ENCODE measurements around the gene CSTPP1. TPM values are rescaled to one million over a fixed set of nuclear protein-coding genes. Genes with fewer than 3 reads are reported as not detected.

Gene CSTPP1
- total RNA-seq, 2 donors from 2014 or later = 23.4 to 27.6 TPM

DNA sequence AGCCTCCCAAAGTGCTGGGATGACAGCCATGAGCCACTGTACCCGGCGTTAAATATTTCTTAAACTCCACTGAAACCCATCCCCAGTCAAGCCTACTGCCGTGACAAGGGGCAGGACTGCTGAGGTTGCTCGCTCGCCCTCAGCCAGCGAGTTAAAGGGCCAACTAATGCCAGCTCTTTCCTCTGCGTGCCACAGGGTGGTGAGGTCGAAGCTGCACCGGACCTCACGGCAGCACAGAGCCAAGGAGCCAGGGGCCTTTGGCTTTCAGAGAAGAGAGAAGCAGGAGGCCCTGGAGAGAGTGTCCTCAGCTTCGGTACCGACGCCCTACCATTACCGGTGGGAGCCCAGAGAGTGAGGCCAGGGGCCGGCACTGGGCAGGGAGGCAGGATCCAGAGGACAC, 227.3 kb downstream of the CSTPP1 start:
- Histone ChIP-seq H3K4me3 (no peak overlapping the region), H3K36me3 (peaks cover 51% of the 10 kb centered on the region), H3K9me3 (no peaks in the 10 kb centered on the region), H3K4me1 (ENCODE audit: control insufficient read depth in 1 of 2, low read depth in 2 of 2) (peaks cover 0 to 11% of the 10 kb centered on the region in 2 donors), H3K27me3 (replicated peaks; ENCODE audit: insufficient read depth) (no peaks in the 10 kb centered on the region), H3K27ac (no peak overlapping the region)
- ATAC-seq (ENCODE audit: insufficient number of reproducible peaks, low FRiP score, low read depth) (no peak), DNase-seq (ENCODE audit: low spot score) (no peak)
- TF ChIP-seq, protein P1, sequence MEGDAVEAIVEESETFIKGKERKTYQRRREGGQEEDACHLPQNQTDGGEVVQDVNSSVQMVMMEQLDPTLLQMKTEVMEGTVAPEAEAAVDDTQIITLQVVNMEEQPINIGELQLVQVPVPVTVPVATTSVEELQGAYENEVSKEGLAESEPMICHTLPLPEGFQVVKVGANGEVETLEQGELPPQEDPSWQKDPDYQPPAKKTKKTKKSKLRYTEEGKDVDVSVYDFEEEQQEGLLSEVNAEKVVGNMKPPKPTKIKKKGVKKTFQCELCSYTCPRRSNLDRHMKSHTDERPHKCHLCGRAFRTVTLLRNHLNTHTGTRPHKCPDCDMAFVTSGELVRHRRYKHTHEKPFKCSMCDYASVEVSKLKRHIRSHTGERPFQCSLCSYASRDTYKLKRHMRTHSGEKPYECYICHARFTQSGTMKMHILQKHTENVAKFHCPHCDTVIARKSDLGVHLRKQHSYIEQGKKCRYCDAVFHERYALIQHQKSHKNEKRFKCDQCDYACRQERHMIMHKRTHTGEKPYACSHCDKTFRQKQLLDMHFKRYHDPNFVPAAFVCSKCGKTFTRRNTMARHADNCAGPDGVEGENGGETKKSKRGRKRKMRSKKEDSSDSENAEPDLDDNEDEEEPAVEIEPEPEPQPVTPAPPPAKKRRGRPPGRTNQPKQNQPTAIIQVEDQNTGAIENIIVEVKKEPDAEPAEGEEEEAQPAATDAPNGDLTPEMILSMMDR (IDR thresholded peaks at IDR 0.05) = no peak

DNA sequence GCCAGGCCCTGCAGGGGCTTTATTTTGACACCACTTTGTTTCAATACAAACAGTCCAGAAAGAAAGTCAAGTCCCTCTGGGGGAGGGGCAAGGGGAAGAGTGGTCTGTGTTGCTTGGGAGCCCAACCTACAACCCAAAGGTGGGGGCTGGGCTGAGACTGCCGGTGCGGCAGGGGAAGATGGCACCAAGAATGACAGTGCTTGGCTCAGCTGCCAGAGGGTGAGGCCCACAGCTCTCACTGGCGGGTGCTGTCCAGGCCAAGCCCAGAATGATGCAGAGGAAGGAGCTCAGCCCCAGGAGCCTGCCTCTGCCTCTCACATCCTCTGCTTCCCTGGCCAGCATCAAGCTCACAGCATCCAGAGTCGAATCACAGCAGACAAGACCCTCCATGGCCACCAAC, 227.8 kb downstream of the CSTPP1 start:
- H3K4me3 ChIP-seq = no peak overlapping the region
- DNase-seq (ENCODE audit: low spot score) = no peak
- TF ChIP-seq, protein P1 (IDR thresholded peaks at IDR 0.05) = no peak
- no peaks in the 10 kb centered on the region for H3K9me3 ChIP-seq
- no peak overlapping the region for H3K27ac ChIP-seq
- peaks cover 0 to 11% of the 10 kb centered on the region in 2 donors for H3K4me1 ChIP-seq (ENCODE audit: control insufficient read depth in 1 of 2, low read depth in 2 of 2)
- peaks cover 55% of the 10 kb centered on the region for H3K36me3 ChIP-seq
- H3K27me3 ChIP-seq (replicated peaks; ENCODE audit: insufficient read depth) = no peaks in the 10 kb centered on the region
- no peak for ATAC-seq (ENCODE audit: insufficient number of reproducible peaks, low FRiP score, low read depth)

DNA sequence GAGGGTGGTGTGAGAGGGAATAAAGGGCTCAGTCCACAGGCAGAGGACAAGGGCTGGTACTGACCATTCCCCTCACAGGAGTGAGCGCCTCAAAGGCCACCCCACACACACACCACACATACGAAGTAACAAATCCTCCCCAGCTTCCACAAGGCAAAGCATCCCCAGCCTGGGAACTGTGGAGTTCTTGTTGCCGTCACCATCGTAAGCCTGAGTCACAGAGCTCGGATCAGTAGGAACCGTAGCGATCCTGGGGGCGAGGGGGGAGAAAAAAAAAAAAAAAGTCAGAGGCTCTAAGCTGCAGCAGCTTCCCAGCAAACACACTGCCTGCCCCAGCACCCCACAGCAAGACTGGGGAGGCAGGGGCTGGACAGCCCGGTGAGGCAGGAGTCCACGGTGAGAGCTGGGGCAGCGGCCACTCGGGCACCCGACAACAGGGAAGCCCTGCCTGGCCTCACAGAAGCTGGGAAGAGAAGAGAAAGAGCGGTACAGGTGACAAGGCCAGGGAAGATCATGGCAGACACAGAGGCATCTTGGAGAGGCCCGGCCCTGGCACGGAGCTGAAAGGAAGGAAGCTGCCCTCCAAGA, 228.8 kb downstream of the CSTPP1 start:
- DNase-seq (ENCODE audit: low spot score) (no peak), ATAC-seq (ENCODE audit: insufficient number of reproducible peaks, low FRiP score, low read depth) (no peak)
- H3K4me3 ChIP-seq = no peak overlapping the region
- H3K27ac ChIP-seq = no peak overlapping the region
- H3K4me1 ChIP-seq (ENCODE audit: control insufficient read depth in 1 of 2, low read depth in 2 of 2) = peaks cover 0 to 11% of the 10 kb centered on the region in 2 donors
- no peaks in the 10 kb centered on the region for H3K9me3 ChIP-seq
- TF ChIP-seq, protein P1 (IDR thresholded peaks at IDR 0.05) = no peak
- peaks cover 64% of the 10 kb centered on the region for H3K36me3 ChIP-seq
- no peaks in the 10 kb centered on the region for H3K27me3 ChIP-seq (replicated peaks; ENCODE audit: insufficient read depth)

DNA sequence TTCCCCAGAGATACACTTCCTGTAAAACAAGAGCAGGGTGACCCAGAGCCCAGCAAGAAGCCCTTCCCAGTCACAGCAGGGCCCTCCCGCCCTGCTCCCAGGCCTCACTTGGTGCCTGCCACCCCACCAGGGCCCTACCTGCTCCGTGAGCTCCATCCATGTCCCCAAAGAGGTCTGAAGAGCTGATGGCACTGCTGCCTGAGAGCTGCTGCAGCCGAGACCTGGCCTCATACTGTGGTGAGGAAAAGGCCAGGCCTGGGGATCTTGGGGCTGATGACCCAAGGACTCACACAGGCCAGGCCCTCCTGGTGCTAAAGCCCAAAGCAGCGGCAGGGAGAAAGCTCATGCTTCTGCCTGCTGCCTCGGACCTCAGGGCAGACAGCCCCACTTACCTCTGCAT, 229.8 kb downstream of the CSTPP1 start:
- Histone ChIP-seq H3K4me1 (ENCODE audit: control insufficient read depth in 1 of 2, low read depth in 2 of 2) (peaks cover 0 to 8% of the 10 kb centered on the region in 2 donors), H3K27me3 (replicated peaks; ENCODE audit: insufficient read depth) (no peaks in the 10 kb centered on the region), H3K4me3 (no peak overlapping the region), H3K27ac (no peak overlapping the region), H3K36me3 (peaks cover 72% of the 10 kb centered on the region), H3K9me3 (no peaks in the 10 kb centered on the region)
- TF ChIP-seq, protein P1 (IDR thresholded peaks at IDR 0.05) = no peak
- DNase-seq (ENCODE audit: low spot score) = no peak
- no peak for ATAC-seq (ENCODE audit: insufficient number of reproducible peaks, low FRiP score, low read depth)

DNA sequence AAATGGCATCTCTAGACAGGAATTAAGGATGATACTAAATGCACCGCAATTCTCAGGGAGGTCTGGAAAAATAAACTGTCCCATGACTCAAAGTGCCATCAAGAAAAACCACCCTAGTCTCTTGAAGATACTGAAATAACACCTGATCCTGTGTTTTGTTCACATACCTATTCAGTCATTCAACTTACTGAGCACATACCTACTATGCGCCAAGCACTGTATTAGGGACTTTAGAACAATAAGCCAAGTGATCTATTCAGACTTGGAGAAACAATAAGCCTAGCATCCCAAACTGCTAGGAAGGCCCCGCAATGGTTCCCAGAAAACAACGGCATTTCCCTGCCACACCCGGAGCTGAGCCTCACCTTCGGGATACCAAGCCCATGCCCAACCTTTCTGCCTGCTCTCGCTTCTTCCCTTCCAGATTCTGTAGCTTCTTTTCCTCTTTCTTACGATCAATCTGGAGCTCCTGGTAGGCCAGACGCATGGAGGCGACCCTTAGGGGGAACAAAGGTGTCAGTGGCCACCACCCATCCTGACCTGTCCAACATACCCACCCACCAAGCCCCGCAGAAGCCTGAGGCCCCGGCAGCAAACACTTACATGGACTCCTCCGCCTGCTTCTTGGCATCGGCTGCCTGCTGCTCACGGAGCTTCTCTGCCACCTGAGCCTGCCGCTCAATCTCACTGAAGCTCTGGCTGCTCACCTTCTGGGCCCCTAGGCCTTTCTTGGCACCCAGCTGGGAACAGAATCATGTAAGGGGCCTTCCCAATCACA, 234.7 kb downstream of the CSTPP1 start:
- Histone ChIP-seq H3K4me1 (ENCODE audit: control insufficient read depth in 1 of 2, low read depth in 2 of 2) (peaks cover 11 to 20% of the 10 kb centered on the region in 2 donors), H3K27ac (no peak overlapping the region), H3K36me3 (peaks cover 77% of the 10 kb centered on the region), H3K4me3 (no peak overlapping the region), H3K27me3 (replicated peaks; ENCODE audit: insufficient read depth) (no peaks in the 10 kb centered on the region), H3K9me3 (no peaks in the 10 kb centered on the region)
- no peak for ATAC-seq (ENCODE audit: insufficient number of reproducible peaks, low FRiP score, low read depth)
- TF ChIP-seq, protein P1 (IDR thresholded peaks at IDR 0.05) = no peak
- no peak for DNase-seq (ENCODE audit: low spot score)
